ENCODE results near the gene SHROOM3. TPM values are rescaled to one million over a fixed set of nuclear protein-coding genes. Genes with fewer than 3 reads are reported as not detected.

The SHROOM3 gene
- total RNA-seq, 2 donors from 2014 or later, result 142 to 160 TPM

- no peaks in the 10 kb centered on the region for H3K36me3 ChIP-seq
- no peak for DNase-seq
- H3K27me3 ChIP-seq, result no peaks in the 10 kb centered on the region
- no peaks in the 10 kb centered on the region for H3K9me3 ChIP-seq
- H3K4me3 ChIP-seq, result no peak overlapping the region
- no peak overlapping the region for H3K9ac ChIP-seq (ENCODE audit: low read depth in 2 of 2, low read length in 2 of 2)
- H3K27ac ChIP-seq, result no peak overlapping the region
- no peak for TF ChIP-seq CTCF (IDR thresholded peaks at IDR 0.05)
- peaks cover 18% of the 10 kb centered on the region for H3K4me1 ChIP-seq
- intact Hi-C loops (cut with DNase I), result no loop called here
These were observed 271.6 kb downstream of the SHROOM3 start for GRCh38 chr4:76706581-76706980.

- H3K4me1 ChIP-seq, result peaks cover 9% of the 10 kb centered on the region
- TF ChIP-seq CTCF (IDR thresholded peaks at IDR 0.05), result no peak
- intact Hi-C loops (cut with DNase I), result no loop called here
- H3K27me3 ChIP-seq, result no peaks in the 10 kb centered on the region
- H3K9ac ChIP-seq (ENCODE audit: low read depth in 2 of 2, low read length in 2 of 2), result no peak overlapping the region
- H3K9me3 ChIP-seq, result no peaks in the 10 kb centered on the region
- no peak for DNase-seq
- peak overlapping the region; percentile 47 for H3K27ac ChIP-seq
- no peak overlapping the region for H3K4me3 ChIP-seq
- H3K36me3 ChIP-seq, result no peaks in the 10 kb centered on the region
These were observed 274.1 kb downstream of the SHROOM3 start for GRCh38 chr4:76708971-76709771.

- H3K9me3 ChIP-seq, result no peaks in the 10 kb centered on the region
- no peak overlapping the region for H3K9ac ChIP-seq (ENCODE audit: low read depth in 2 of 2, low read length in 2 of 2)
- peak overlapping the region; percentile 47 for H3K27ac ChIP-seq
- DNase-seq, result no peak
- no peaks in the 10 kb centered on the region for H3K36me3 ChIP-seq
- H3K27me3 ChIP-seq, result no peaks in the 10 kb centered on the region
- peaks cover 8% of the 10 kb centered on the region for H3K4me1 ChIP-seq
- intact Hi-C loops (cut with DNase I), result no loop called here
- TF ChIP-seq CTCF (IDR thresholded peaks at IDR 0.05), result no peak
- no peak overlapping the region for H3K4me3 ChIP-seq
These were observed 274.7 kb downstream of the SHROOM3 start for GRCh38 chr4:76709772-76710090.

- intact Hi-C loops (cut with DNase I), result no loop called here
- Histone ChIP-seq H3K36me3 (no peaks in the 10 kb centered on the region), H3K27me3 (no peaks in the 10 kb centered on the region), H3K4me3 (no peak overlapping the region), H3K27ac (no peak overlapping the region), H3K9ac (ENCODE audit: low read depth in 2 of 2, low read length in 2 of 2) (no peak overlapping the region), H3K9me3 (no peaks in the 10 kb centered on the region), H3K4me1 (no peaks in the 10 kb centered on the region)
- no peak for DNase-seq
- no peak for TF ChIP-seq CTCF (IDR thresholded peaks at IDR 0.05)
These were observed 277.5 kb downstream of the SHROOM3 start for GRCh38 chr4:76712564-76712963.

- DNase-seq, result no peak
- Histone ChIP-seq H3K9me3 (no peaks in the 10 kb centered on the region), H3K36me3 (no peaks in the 10 kb centered on the region), H3K9ac (ENCODE audit: low read depth in 2 of 2, low read length in 2 of 2) (no peak overlapping the region), H3K27ac (no peak overlapping the region), H3K4me1 (no peaks in the 10 kb centered on the region), H3K27me3 (no peaks in the 10 kb centered on the region), H3K4me3 (no peak overlapping the region)
- no peak for TF ChIP-seq CTCF (IDR thresholded peaks at IDR 0.05)
- intact Hi-C loops (cut with DNase I), result no loop called here
These were observed 279.2 kb downstream of the SHROOM3 start for GRCh38 chr4:76714226-76714625.

All from colonic mucosa (tissue), 4 donors.